Astrocyte of the spinal cord (primary cell): ENCODE data around the gene PTPRG.
"Not testable (repeated sequence)": the region's sequence is repeated elsewhere in the genome, so short reads cannot be mapped to it uniquely, and the experiment has no call there.

Experiments used
- DNase-seq: peaks from one replicate; pipeline ENCODE4 v3.0.0; 2011; ENCODE audit warnings: low read depth, low spot score
- H3K4me3 ChIP-seq: 2 replicates; pipeline ENCODE4 v1.5.1; 2011; ENCODE audit warnings: low read depth, mild to moderate bottlenecking, low read length, moderate library complexity
- CTCF ChIP-seq: IDR thresholded peaks from 2 replicates; pipeline ENCODE4 v1.5.1; 2012; ENCODE audit warnings: low read depth, mild to moderate bottlenecking, low read length, inconsistent platforms
- in situ Hi-C: cut with HindIII; loops from 2 replicates; pipeline ENCODE4 v1.10.0; 2017; ENCODE audit warnings: low sequenced_read_pairs

Gene PTPRG

GRCh38 chr3:61810953-61811497 lies 249.7 kb downstream of the PTPRG start:
- H3K4me3 ChIP-seq: no peak overlapping the region
- in situ Hi-C loops: no loop called here
- TF ChIP-seq CTCF: no peak
- DNase-seq: no peak

GRCh38 chr3:61811652-61812051 lies 250.3 kb downstream of the PTPRG start:
- TF ChIP-seq CTCF: no peak
- DNase-seq: no peak
- in situ Hi-C loops: no loop called here
- no peak overlapping the region for H3K4me3 ChIP-seq

GRCh38 chr3:61812085-61812484 lies 250.7 kb downstream of the PTPRG start:
- no peak for DNase-seq
- H3K4me3 ChIP-seq: no peak overlapping the region
- TF ChIP-seq CTCF: no peak
- in situ Hi-C loops: no loop called here

- no peak for TF ChIP-seq CTCF
- no peak for DNase-seq
- in situ Hi-C loops: no loop called here
- no peak overlapping the region for H3K4me3 ChIP-seq
Observed at GRCh38 chr3:61812517-61812916, 251.1 kb downstream of the PTPRG start.

- H3K4me3 ChIP-seq: no peak overlapping the region
- DNase-seq: no peak
- in situ Hi-C loops: no loop called here
- TF ChIP-seq CTCF: no peak
Observed at GRCh38 chr3:61813636-61814035, 252.3 kb downstream of the PTPRG start.

- no peak for TF ChIP-seq CTCF
- in situ Hi-C loops: no loop called here
- no peak for DNase-seq
- no peak overlapping the region for H3K4me3 ChIP-seq
Observed at GRCh38 chr3:61814674-61815073, 253.3 kb downstream of the PTPRG start.

- in situ Hi-C loops, DNase-seq, H3K4me3 ChIP-seq: not testable (repeated sequence)
Observed at GRCh38 chr3:61816304-61816703, 254.9 kb downstream of the PTPRG start.
